GM21381 (cell line): Measurements from ENCODE around the gene RAB44.
"Not testable (repeated sequence)": the region's sequence is repeated elsewhere in the genome, so short reads cannot be mapped to it uniquely, and the experiment has no call there.

Experiments used
- ATAC-seq: cut with Tn5 transposase; IDR thresholded peaks from one replicate; pipeline ENCODE4 v1.9.1; 2021; ENCODE audit warnings: mild to moderate bottlenecking, moderate library complexity; ENCODE audit not compliant: unreplicated experiment

Gene RAB44

DNA sequence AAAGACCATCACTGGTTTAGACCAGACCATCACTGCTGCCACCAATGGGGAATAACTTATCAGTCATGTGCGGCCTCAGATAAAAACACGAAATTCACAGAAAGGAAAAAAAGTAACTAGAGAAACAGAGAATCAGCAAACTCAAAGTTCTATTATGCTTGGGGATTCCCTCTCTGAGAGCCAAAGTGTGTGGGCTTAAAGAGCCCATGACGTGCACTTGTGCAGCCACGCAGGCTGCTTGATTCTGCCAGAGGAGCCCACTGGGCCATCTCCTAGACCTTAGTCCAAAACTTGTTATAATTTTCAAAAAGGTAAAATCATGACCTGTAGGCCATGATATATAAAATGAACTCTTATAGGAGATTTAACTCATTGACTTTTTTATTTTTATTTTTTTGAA is 15.2 kb downstream of the RAB44 start:
- ATAC-seq: no peak

DNA sequence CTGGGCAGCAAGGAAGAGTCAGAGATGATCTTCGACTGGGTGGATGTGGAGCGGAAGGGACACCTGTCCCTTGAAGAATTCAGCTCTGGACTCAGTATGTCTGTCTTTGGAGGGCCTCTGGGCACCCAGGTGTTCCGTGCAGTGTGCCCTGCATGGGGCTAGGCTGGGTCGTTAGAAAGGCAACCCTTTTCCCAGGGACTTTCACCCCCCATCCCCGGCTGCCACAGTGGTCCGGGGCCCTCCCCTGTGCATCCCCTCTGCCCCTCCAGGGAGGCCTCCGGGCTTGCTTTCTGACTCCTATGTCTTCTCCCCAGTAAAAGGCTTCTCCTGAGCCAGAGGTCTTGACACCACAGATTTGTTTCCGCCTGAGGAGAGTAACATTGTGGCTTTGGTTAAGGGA is 16.2 kb downstream of the RAB44 start:
- ATAC-seq: no peak

DNA sequence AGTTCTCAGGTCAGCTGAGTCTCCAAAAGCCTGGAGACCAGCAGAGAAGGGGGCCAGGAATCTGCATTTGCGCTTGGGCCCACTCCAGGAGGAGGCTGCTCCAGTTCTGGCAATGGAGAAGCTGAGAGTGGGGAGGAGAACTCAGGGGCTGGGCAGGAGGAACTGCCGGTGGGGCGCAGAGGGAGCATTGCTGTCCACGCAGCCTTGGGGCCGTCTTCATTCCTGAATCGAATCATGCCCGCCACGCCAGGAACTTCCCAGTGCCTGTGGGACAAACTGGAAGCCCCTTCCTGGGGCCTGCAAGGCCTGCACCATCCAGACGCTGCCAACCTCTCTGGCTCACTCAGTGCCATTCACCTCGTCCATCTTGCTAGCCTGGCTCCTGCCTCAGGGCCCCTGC is 16.9 kb downstream of the RAB44 start:
- ATAC-seq: no peak

DNA sequence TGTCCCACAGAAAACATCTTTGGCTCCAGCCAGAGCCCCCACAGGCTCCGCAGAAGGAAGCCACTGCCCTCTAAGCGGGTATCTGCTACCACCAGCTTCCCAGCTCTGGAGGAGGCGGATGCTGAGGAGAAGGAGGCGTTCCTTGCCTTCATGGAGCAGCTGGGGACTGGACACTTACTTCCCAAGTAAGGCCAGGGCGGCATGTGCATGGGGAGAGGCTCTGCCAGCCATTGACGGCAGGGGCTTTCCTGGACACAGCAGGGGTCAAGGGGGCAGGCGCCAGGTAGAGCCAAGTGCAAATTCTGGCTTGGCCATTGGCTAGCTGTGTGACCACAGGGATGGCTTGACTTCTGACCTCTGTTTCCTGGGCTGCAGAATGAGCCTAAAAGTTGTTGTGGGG is 17.8 kb downstream of the RAB44 start:
- no peak for ATAC-seq

DNA sequence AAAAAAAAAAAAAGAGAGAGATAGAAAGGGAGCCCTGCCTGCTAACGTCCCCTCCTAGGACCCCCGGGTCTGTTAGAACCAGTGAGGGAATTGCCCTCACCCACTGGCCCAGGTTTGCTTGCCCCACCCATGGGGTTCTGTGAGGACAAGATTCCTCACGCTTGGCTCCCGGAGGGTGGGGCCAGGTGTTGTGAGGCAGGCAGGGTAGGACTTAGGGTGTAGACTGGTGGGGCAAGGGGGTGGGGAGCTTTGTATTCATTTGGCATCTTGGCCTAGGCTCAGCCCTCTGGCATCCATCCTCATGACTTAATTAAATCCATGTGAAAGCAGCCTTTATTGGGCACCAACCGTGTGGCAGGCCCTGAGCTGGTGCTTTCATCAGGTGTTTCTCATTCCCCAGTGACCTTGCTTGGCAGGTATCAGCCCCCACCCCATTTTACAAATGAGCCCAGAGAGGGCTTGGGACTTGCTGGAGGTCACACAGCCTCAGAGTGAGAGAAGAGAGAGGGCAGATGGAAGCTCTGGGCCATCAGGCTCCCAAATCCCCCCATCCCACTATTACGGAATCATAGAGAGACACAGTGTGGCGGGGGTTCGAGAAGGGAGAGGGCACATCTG is 19.0 kb downstream of the RAB44 start:
- ATAC-seq: no peak

DNA sequence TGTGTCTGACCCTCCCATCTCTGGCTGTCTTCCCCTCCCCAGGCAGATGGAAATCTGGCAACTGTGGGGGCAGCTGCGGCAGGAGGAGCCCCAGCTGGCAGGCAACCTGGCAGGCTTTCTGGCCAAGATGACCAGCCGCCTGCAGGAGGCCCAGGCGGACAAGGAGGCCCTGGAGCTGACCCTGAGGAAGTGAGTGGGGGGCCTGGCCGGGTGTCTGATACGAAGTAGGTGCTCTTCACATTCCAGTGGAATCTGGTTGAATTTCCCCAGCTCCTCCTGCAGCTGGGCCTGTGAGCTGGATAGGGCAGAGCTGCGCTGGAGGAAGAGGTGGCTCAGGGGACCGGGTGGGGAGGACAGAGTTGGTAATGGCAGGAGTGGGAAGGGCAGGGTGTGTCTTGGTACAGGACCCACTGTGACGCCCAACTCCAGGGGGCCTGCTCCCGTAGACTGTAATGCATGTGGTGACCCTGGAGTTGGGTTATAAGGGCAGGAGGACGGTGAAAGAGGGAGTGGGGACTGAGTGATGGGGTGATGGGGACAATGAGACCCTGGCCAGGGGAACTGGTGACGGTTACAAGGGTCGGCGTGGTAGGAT is 19.7 kb downstream of the RAB44 start:
- ATAC-seq: no peak

DNA sequence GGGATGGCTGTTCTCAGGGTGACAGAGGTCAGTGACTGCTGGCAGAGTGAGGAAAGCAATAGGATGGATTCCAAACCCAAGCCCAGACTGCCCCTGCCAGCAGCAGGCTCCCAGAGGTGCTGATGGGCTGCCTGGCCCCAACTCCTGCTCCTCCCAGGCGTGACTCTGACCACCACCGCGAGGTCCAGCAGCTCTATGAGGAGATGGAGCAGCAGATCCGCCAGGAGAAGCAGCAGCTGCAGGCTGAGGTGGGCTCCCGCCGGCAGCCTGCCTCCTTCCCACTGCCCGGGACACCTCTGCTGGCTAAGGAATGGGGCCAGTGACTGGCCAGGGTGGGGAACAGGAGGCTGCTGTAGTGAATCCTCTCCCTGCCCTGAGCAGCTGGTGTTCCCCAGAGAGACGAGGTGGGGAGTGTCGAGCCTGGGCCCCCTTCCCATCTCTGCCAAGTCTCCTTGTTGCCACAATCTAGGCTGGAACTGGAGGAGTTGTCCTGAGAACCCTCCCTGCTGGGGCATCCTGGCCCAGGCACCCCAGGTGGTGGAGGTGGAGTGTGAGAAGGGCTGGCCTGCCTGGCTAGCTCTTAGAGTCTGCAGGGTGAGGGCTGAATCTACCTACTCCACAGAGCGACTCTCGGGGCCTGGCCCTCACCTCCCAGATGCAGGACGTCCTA is 20.4 kb downstream of the RAB44 start:
- ATAC-seq: no peak

DNA sequence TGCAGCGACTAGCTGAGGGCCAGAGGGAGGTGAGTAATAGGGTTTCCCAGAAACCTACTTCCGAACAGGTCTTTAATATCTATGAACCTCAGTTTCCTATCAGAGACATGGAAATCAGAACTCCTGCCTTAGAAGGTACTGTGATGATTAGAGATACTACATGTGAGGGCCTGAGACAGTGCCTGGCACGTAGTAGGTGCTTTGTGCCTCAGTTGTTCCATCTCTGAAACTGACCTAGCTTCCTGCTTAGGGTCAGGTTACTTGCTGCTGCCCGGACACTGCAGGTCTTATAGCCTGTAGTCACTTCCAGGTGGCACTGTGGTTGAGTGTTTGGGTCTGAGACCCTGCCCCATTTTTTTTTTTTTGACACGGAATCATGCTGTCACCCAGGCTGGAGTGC is 20.9 kb downstream of the RAB44 start:
- ATAC-seq: no peak

DNA sequence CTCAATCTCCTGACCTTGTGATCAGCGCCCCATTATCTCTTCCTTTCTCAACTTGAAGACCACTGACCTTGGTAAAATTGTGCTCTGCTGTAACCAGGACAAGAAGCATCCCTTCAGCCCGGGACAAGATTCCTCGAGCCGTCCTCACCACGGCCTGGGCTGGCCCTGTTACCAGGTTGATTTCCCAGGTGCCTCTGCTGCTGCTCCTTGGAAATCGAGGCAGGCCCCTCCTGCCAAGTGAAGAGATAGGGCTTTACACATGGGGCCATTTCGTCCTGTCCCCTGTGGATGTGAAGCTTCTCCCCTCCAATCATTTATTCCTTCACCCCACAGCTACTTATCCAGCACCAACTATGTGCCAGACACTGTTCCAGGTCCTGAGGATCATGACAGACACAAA is 21.5 kb downstream of the RAB44 start:
- ATAC-seq: no peak

DNA sequence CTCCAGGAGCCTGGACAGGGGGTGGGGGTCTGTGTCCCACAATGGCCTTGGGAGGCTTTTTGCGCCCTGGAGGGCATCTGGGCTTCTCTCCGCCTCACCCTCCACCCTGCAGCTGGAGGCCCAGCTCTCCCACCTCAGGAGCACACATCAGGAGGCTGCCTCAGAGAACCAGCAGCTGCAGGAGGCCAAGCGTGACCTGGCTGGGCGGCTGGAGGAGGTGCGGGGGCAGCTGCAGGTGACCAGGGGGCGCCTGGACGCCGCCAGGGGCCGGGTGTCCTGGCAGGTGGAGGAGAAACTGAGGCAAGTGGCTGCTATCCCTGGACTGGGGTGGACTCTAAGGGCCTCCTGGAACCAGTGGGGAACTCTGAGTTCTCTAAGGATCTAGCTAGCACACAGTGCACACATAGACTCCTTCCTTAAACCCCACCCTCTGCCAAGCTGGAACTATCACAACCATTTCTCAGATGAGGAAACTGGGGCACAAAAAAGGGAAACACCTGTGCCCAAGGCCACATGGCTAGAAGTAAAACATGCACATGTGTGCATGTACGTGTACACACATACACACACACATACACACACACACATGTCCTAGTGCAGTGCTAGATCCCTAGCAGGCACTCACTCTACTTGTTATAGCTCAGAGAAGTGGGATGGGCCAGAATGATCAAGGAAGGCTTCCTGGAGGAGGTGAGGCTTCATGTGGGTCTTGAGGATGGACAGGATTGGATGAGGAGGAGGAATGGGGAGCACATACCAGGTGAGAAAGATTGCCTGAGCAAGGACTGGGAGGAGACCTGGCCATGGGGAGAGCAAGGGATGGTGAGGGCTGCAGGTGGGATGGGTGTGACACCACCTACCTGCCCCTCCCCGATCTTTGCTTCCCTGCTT is 22.9 kb downstream of the RAB44 start:
- no peak for ATAC-seq

DNA sequence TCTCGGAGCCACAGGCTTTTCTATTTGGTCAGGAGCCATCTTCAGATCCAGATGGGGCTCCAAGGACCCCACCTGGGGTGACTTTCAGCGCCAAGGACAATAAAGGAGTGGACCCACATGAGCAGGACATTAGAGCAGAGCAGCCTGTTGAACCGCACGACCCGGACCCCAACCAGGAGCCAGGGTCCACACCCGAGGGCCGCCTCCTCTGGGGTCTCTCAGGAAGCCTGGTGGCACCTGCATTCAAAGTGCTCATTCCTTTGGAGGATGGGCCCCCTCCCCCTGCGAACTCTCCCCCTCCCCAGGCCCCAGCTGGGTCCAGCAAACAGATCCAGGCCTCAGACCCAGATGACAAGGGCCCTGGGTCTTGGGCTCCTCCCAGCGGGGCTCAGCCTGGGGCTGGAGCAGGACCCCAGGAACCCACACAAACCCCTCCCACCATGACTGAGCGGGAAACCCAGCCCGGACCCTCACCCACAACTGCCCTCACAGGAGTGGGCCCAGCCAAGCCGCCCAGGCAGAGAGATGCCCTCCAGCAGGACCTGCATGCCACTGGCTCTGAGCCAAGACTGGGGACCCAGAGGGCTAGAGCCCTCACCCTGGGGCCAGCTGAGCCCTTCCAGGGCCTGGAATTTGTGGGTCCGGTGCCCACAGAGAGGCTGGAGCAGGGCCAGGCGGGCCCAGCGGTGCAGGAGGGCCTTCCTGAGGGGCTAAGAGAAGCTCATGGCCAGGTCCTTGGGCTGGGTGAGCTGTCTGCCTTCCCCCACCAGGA is 23.9 kb downstream of the RAB44 start:
- ATAC-seq: no peak

DNA sequence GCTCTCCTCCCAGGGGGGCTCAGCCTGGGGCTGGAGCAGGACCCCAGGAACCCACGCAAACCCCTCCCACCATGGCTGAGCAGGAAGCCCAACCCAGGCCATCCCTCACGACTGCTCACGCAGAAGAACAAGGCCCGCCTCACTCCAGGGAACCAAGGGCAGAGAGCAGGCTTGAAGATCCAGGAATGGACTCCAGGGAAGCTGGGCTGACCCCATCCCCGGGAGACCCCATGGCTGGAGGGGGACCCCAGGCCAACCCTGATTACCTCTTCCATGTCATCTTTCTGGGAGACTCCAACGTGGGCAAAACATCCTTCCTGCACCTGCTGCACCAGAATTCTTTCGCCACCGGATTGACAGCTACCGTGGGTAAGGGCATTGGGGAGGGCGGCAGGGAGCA is 24.7 kb downstream of the RAB44 start:
- ATAC-seq: no peak

DNA sequence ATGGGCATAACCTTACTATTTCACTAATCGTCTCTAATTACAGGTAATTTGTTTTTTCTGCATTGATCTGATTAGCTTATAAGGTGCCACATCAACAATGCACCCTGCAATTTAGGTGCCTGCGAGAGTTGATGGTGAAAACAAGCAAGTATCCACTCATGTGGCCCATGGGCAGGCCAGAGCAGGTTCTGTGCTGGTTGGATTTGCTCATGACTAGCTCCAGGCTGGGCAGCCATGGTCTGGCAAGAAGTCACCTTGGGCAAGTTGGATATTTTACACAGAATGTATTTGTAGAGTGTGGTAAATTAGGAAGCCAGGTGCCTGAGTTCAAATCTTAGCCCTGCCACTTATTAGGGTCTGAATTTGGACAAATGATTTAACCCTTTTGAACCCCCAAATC is 25.3 kb downstream of the RAB44 start:
- no peak for ATAC-seq

DNA sequence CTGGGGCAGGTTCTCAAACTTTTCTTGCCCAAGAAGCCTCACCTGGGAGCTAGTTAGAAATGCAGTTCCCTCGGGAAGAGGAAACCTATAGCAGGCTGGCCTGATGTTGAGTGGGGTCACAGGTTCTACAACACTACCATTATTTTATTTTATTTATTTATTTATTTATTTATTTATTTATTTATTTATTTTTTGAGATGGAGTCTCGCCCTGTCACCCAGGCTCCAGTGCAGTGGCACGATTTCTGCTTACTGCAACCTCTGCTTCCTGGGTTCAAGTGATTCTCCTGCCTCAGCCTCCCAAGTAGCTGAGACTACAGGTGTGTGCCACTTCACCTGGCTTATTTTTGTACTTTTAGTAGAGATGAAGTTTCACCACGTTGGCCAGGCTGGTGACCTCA is 26.4 kb downstream of the RAB44 start:
- ATAC-seq: not testable (repeated sequence)

DNA sequence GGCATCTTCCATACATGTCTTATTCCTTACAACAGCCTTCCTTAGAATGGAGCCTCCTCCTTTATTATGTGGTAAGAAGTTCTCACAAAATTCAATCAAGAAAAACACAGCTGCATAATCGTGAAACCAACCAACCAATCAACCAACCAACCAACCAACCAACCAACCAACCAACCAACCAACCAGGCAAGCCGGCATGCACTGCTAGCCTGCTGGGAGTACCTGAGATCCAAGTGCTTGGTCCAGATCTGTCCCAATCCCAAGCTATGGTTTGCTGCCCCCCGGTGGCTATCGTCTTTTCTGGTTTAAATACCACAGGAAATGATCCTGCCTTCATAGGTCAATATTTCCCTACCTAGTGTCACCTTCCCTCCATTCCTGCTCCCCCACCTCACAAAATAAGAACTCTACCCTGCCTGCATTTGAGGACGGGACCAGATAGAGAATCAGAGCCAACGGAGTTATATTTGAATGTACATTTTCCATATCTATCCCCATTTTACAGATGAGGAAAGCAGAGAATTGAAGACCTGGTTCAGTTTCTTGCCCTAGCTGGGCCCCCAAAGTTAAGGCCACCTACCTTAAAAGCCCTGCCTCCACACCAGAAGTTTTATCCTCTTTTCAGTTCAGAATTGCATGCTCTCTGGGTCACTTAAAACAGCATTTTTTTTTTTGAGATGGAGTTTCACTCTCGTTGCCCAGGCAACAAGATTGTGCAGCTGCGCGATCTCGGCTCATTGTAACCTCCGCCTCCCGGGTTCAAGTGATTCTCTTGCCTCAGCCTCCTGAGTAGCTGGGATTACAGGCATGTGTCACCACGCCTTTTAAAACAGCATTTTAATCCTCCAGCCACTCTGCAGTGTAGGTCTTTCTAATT is 27.1 kb downstream of the RAB44 start:
- ATAC-seq: no peak

DNA sequence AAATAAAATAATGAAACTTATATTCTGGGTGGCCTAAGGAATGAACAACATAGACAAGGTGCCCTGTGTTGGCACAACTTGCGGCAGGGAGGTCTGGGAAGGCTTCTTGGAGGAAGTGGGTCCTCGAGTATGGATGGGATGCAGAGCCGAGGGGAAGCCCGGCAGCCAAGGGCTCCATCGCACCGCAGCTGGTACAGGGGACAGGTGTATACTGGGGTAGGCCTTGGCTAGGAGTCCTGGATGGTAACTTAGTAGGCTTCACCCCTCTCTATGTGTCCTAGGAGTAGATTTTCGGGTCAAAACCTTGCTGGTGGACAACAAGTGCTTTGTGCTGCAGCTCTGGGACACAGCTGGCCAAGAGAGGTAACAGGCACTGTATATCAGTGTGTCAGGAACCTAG is 28.0 kb downstream of the RAB44 start:
- no peak for ATAC-seq

DNA sequence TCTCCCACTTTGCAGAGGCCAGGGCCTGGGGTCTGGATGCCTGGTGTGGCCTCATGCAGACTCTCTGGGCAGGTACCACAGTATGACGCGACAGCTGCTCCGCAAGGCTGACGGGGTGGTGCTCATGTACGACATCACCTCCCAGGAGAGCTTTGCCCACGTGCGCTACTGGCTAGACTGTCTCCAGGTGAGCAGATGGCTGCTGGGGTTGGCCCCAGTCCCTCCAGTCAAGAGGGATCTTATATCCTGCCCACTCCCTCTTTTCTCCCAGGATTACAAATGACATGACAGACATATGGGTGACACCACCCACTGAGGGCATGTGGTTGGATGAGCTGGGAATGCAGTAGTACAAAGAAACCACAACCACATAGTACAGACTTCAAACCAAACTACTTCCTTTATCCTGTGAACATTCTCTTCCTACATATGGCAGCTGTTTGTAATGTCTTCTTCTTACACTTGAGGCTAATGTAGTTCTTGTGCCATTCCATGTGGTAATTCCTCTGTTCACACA is 29.9 kb downstream of the RAB44 start:
- no peak for ATAC-seq

DNA sequence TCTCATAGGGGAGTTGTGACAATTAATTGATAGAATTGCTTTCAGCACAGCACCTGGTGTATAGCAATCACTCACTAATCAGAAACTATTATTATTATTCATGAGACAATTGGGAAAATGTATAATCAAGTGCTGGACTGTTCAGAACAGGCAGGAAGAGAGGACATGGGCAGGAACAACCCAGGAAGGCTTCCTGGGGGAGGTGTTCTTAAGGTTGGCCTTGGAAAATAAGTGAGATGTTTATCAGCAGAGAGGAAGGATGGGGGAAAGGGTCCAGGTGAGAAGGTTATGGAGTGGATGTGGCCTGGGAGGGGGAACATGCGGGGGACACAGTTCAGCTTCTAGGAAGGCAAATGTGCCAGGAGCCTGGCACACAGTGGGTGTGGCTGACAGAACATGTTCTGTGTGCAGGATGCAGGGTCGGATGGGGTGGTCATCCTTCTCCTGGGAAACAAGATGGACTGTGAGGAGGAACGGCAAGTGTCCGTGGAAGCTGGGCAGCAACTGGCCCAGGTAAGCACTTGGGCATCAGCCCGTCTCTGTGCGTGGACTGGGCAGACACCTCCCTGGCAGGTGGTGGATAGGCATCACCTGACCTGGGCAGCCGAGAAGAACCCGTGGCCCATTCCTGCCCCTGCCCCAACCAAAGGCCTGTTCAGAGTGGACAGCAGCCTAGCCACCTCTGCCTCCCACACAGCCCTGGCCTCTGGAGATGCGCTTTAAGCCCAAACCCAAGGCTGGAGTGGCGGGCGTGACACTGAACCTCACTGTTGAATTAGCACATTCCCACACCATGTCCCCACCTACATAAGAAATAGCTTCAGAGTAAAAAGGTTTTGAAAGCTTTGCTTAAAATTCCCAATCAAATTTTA is 30.9 kb downstream of the RAB44 start:
- ATAC-seq: no peak

DNA sequence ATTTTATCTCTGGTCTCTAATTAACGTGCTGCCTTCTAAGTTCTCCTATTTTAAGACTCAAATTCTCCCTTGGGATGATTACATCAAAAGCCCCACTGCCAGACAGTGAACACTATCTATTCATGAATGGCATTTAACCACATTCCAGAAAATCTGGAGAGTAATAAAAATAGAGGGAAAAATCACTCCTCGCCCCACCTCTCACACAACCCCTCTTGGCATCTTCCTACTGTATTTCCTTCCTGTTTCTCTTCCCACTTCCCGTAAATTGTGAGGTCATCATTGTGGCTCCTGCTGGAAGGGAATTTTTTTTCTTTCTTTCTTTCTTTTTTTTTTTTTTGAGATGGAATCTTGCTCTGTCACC is 31.5 kb downstream of the RAB44 start:
- ATAC-seq: no peak
